Measurements from ENCODE around the gene MAP3K6.
A peak's percentile ranks its signal among the peaks of the same experiment; 100 is the strongest.

MAP3K6 gene

DNA sequence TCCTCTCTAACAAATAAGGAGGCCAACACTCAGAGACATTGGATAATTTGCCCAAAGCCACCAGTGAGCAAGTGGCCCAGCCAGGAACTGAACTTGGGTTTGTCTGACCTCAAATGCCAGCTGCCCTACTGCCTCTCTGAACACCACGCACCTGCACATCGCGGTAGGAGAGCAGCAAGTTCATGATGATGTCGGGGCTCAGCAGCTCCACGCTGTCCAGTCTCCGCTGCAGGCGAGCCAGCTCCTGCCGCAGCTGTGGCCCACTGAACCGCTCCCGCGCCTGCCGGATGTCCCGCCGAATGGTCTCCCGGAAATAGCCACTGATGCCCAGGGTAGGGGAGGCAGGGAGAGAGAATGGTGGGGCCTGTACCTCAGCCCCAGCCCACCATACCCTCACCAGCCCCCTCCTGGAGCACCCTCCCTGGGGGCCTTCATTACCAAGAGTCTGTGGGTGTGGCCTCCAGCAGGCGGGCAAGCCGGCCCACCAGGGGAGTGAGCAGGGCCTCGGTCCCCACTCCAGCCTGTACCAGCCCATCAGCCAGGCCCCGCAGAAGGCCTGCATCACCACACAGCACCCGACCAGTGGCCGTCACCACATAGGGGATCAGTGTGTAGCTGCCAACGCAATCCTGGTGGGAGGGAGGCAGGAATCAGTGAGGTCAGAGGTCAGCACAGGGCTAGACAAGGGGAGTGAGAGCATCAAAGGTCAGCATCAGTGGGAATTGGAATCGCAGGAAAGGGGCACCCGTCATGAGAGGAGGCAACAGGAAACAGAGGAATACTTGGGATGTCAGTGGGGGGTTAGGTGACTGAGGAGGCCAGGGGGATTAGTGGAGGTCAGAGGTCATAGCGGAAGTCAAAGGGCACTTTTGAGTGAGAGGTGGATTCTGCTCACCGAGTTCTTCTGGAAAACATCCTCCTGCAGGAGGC lies 2.7 kb downstream of the MAP3K6 start:
- Histone ChIP-seq H3K4me3 (ENCODE audit: insufficient read depth, low read depth, low read length, poor library complexity, severe bottlenecking) (no peak overlapping the region), H3K36me3 (ENCODE audit: control insufficient read depth, insufficient read depth, low read length) (no peaks in the 10 kb centered on the region), H3K27me3 (replicated peaks; ENCODE audit: control insufficient read depth, insufficient read depth, low read length, poor library complexity, severe bottlenecking) (no peaks in the 10 kb centered on the region), H3K27ac (ENCODE audit: insufficient read depth, low read length, poor library complexity, severe bottlenecking) (no peak overlapping the region), H3K4me1 (ENCODE audit: control insufficient read depth, insufficient read depth, low read length, poor library complexity, severe bottlenecking) (peaks cover 31% of the 10 kb centered on the region), H3K9me3 (ENCODE audit: control insufficient read depth, low read length) (no peaks in the 10 kb centered on the region)
- DNase-seq = no peak

DNA sequence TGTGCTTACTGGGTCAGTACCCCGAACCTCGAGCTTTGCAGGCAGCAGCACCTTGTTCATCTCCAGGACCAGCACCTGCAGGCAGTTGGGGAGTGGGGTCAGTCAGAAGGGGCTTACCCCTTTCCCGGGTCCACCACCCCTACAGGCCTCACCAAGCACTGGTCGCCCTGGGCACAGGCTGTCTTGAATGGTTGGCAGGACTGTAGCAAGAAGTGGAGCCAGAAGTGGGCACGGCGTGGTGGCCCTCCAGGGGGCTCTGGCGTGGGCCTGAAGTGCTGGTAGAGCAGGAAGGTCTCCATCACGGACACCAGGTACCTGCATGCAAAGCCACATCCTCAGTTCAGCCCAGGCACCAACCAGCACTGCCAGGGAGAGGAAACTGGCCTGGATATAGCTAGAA lies 5.2 kb downstream of the MAP3K6 start:
- Histone ChIP-seq H3K4me3 (ENCODE audit: insufficient read depth, low read depth, low read length, poor library complexity, severe bottlenecking) (no peak overlapping the region), H3K4me1 (ENCODE audit: control insufficient read depth, insufficient read depth, low read length, poor library complexity, severe bottlenecking) (peaks cover 41% of the 10 kb centered on the region), H3K27ac (ENCODE audit: insufficient read depth, low read length, poor library complexity, severe bottlenecking) (no peak overlapping the region), H3K36me3 (ENCODE audit: control insufficient read depth, insufficient read depth, low read length) (no peaks in the 10 kb centered on the region), H3K27me3 (replicated peaks; ENCODE audit: control insufficient read depth, insufficient read depth, low read length, poor library complexity, severe bottlenecking) (no peaks in the 10 kb centered on the region), H3K9me3 (ENCODE audit: control insufficient read depth, low read length) (no peaks in the 10 kb centered on the region)
- no peak for DNase-seq

- Histone ChIP-seq H3K4me1 (ENCODE audit: control insufficient read depth, insufficient read depth, low read length, poor library complexity, severe bottlenecking) (peaks cover 46% of the 10 kb centered on the region), H3K4me3 (ENCODE audit: insufficient read depth, low read depth, low read length, poor library complexity, severe bottlenecking) (no peak overlapping the region)
- DNase-seq = no peak
Measured at GRCh38 chr1:27361044-27361402, 5.7 kb downstream of the MAP3K6 start.

DNA sequence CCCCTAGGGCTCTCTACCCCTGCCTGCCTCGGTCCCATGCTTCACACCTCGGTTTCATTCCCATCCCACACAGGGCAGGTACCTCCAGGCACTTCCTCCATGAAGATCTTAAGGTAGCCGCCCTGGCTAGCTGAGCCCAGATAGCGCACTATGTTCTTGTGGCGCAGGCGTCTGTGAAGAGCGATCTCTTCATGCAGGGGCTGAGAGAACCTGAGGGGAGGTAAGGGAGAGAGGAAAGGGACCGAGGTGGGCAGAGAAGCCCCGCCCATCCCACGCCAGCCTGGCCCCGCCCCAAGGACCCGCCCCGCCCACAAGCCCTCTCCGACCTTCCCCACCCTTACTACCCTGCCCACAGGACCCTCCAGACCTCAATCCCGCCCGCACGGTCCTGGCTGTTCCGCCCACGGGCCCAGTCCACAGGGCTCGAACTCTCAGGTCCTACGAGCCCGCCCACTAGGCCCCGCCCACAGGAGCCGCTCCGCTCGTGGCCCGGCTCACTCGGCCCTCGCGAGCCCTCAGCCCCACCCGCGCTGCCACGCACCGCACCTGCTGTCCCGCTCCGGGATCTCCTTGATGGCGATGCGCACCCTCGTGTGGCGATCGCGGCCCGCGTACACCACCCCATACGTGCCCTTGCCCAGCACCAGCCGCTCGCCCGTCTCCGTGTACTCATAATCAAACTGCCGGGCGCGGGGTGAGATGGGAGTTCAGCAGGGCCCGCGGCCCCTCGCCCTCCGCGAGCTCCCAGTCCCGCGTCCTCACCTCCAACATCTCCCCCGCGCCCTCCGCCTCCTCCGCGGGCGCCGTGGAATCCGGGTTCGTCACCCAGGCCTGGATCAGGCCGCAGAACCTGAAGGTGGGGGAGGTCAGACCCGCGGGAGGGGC lies 6.4 kb downstream of the MAP3K6 start:
- no peak overlapping the region for H3K27ac ChIP-seq (ENCODE audit: insufficient read depth, low read length, poor library complexity, severe bottlenecking)
- peak overlapping the region; percentile 44 for H3K4me3 ChIP-seq (ENCODE audit: insufficient read depth, low read depth, low read length, poor library complexity, severe bottlenecking)
- H3K9me3 ChIP-seq (ENCODE audit: control insufficient read depth, low read length) = no peaks in the 10 kb centered on the region
- peaks cover 43% of the 10 kb centered on the region for H3K4me1 ChIP-seq (ENCODE audit: control insufficient read depth, insufficient read depth, low read length, poor library complexity, severe bottlenecking)
- peak; percentile 56 to 68 (median 56) for DNase-seq
- H3K27me3 ChIP-seq (replicated peaks; ENCODE audit: control insufficient read depth, insufficient read depth, low read length, poor library complexity, severe bottlenecking) = no peaks in the 10 kb centered on the region
- H3K36me3 ChIP-seq (ENCODE audit: control insufficient read depth, insufficient read depth, low read length) = no peaks in the 10 kb centered on the region

More at GRCh38 chr1:27361044-27361402, 5.7 kb downstream of the MAP3K6 start:
- Histone ChIP-seq H3K27me3 (replicated peaks; ENCODE audit: control insufficient read depth, insufficient read depth, low read length, poor library complexity, severe bottlenecking) (no peaks in the 10 kb centered on the region), H3K36me3 (ENCODE audit: control insufficient read depth, insufficient read depth, low read length) (no peaks in the 10 kb centered on the region), H3K27ac (ENCODE audit: insufficient read depth, low read length, poor library complexity, severe bottlenecking) (no peak overlapping the region), H3K9me3 (ENCODE audit: control insufficient read depth, low read length) (no peaks in the 10 kb centered on the region)

GRCh38 chr1:27359822-27360158 lies 7.0 kb downstream of the MAP3K6 start:
- H3K4me1 ChIP-seq (ENCODE audit: control insufficient read depth, insufficient read depth, low read length, poor library complexity, severe bottlenecking) = peaks cover 37% of the 10 kb centered on the region
- no peaks in the 10 kb centered on the region for H3K36me3 ChIP-seq (ENCODE audit: control insufficient read depth, insufficient read depth, low read length)
- no peaks in the 10 kb centered on the region for H3K9me3 ChIP-seq (ENCODE audit: control insufficient read depth, low read length)
- H3K4me3 ChIP-seq (ENCODE audit: insufficient read depth, low read depth, low read length, poor library complexity, severe bottlenecking) = peak overlapping the region; percentile 44
- no peak for DNase-seq
- no peaks in the 10 kb centered on the region for H3K27me3 ChIP-seq (replicated peaks; ENCODE audit: control insufficient read depth, insufficient read depth, low read length, poor library complexity, severe bottlenecking)
- H3K27ac ChIP-seq (ENCODE audit: insufficient read depth, low read length, poor library complexity, severe bottlenecking) = no peak overlapping the region

GRCh38 chr1:27358928-27359313 lies 7.8 kb downstream of the MAP3K6 start:
- H3K9me3 ChIP-seq (ENCODE audit: control insufficient read depth, low read length) = no peaks in the 10 kb centered on the region
- H3K36me3 ChIP-seq (ENCODE audit: control insufficient read depth, insufficient read depth, low read length) = no peaks in the 10 kb centered on the region
- no peak for DNase-seq
- no peak overlapping the region for H3K4me3 ChIP-seq (ENCODE audit: insufficient read depth, low read depth, low read length, poor library complexity, severe bottlenecking)
- H3K4me1 ChIP-seq (ENCODE audit: control insufficient read depth, insufficient read depth, low read length, poor library complexity, severe bottlenecking) = peaks cover 35% of the 10 kb centered on the region
- H3K27ac ChIP-seq (ENCODE audit: insufficient read depth, low read length, poor library complexity, severe bottlenecking) = no peak overlapping the region
- H3K27me3 ChIP-seq (replicated peaks; ENCODE audit: control insufficient read depth, insufficient read depth, low read length, poor library complexity, severe bottlenecking) = no peaks in the 10 kb centered on the region

- no peaks in the 10 kb centered on the region for H3K9me3 ChIP-seq (ENCODE audit: control insufficient read depth, low read length)
- no peaks in the 10 kb centered on the region for H3K27me3 ChIP-seq (replicated peaks; ENCODE audit: control insufficient read depth, insufficient read depth, low read length, poor library complexity, severe bottlenecking)
- peaks cover 6% of the 10 kb centered on the region for H3K36me3 ChIP-seq (ENCODE audit: control insufficient read depth, insufficient read depth, low read length)
- H3K4me1 ChIP-seq (ENCODE audit: control insufficient read depth, insufficient read depth, low read length, poor library complexity, severe bottlenecking) = peaks cover 35% of the 10 kb centered on the region
- no peak overlapping the region for H3K4me3 ChIP-seq (ENCODE audit: insufficient read depth, low read depth, low read length, poor library complexity, severe bottlenecking)
- DNase-seq = no peak
- no peak overlapping the region for H3K27ac ChIP-seq (ENCODE audit: insufficient read depth, low read length, poor library complexity, severe bottlenecking)
Measured at GRCh38 chr1:27358038-27358927, 8.5 kb downstream of the MAP3K6 start.

DNA sequence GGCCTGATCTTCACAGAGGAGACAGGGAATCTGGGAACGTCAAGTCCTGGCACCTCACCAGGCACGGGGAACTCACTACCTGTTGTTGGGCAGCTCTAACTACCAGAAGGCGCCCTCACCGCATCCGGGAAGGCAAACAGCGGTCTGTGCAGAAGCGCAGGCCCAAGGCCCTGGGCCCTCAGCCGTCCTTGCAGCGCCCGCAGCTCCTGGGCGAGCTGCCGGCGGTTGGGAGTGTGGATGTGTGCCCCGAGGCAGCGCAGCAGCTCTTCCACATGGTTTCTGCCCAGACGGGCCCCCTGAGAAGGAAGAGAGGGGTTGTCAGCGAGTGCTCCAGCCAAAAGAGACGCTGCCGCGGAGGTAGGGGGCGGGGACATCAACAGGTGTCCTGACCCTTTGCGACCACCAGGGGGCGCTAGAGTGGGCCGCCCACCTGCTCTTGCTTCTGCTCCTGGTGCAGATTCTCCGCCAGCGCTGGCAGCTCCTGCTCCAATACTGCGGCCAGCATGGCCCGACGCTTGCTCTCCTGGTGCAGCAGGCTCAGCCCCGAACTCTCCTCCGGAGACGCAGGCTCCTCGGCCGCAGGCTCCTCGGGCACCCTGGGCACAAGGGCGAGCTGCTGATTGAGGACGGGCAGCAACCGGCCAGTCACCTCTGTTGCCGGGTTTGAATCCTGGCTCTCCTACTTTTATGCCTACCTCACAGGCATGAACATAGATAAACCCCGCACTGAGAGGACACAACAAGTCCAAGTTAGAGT lies 9.3 kb downstream of the MAP3K6 start:
- peak overlapping the region; percentile 59 for H3K27ac ChIP-seq (ENCODE audit: insufficient read depth, low read length, poor library complexity, severe bottlenecking)
- peaks cover 11% of the 10 kb centered on the region for H3K36me3 ChIP-seq (ENCODE audit: control insufficient read depth, insufficient read depth, low read length)
- no peaks in the 10 kb centered on the region for H3K27me3 ChIP-seq (replicated peaks; ENCODE audit: control insufficient read depth, insufficient read depth, low read length, poor library complexity, severe bottlenecking)
- H3K4me3 ChIP-seq (ENCODE audit: insufficient read depth, low read depth, low read length, poor library complexity, severe bottlenecking) = peak overlapping the region; percentile 54
- no peaks in the 10 kb centered on the region for H3K9me3 ChIP-seq (ENCODE audit: control insufficient read depth, low read length)
- H3K4me1 ChIP-seq (ENCODE audit: control insufficient read depth, insufficient read depth, low read length, poor library complexity, severe bottlenecking) = peaks cover 35% of the 10 kb centered on the region
- peak; percentile 69 to 71 (median 70) for DNase-seq

Data from effector memory CD4-positive, alpha-beta T cell (primary cell).